HepG2 (cell line): ENCODE measurements around the gene ANKRD40. TPM values are rescaled to one million over a fixed set of nuclear protein-coding genes. Genes with fewer than 3 reads are reported as not detected.
A peak's percentile ranks its signal among the peaks of the same experiment; 100 is the strongest.

Experiments used
- ADNP ChIP-seq: sonication (generic); formaldehyde crosslinking; IDR thresholded peaks from 2 replicates; pipeline ENCODE4 v1.4.0; 2020; ENCODE audit warnings: missing genetic modification reagents
- CCAR2 ChIP-seq: fragments of 200-400 bp; formaldehyde crosslinking; optimal IDR thresholded peaks from 2 replicates; pipeline ENCODE3; 2018; ENCODE audit warnings: low read depth, mild to moderate bottlenecking, low read length, moderate library complexity
- FOXO1 ChIP-seq: sonication (generic); formaldehyde crosslinking; IDR thresholded peaks from 2 replicates; pipeline ENCODE4 v1.4.0; 2020; ENCODE audit warnings: missing genetic modification reagents
- HNRNPL ChIP-seq: fragments of 200-400 bp; formaldehyde crosslinking; IDR thresholded peaks from 2 replicates; pipeline ENCODE4 v1.6.1; 2017; ENCODE audit warnings: mild to moderate bottlenecking, low read depth, low read length
- IKZF5 ChIP-seq: IDR thresholded peaks from 2 replicates; pipeline ENCODE4 v1.6.1; 2018; ENCODE audit warnings: missing genetic modification reagents, mild to moderate bottlenecking, missing compliant biosample characterization
- KDM5B ChIP-seq: sonication (generic); formaldehyde crosslinking; IDR thresholded peaks from 2 replicates; pipeline ENCODE4 v1.4.0; 2020; ENCODE audit warnings: missing genetic modification reagents, mild to moderate bottlenecking, borderline replicate concordance
- KLF6 ChIP-seq: IDR thresholded peaks from 2 replicates; pipeline ENCODE4 v1.8.0; 2016; ENCODE audit warnings: missing biosample characterization, missing genetic modification reagents
- MED1 ChIP-seq: sonication (generic); formaldehyde crosslinking; IDR thresholded peaks from 2 replicates; pipeline ENCODE4 v1.4.0; 2020; ENCODE audit warnings: missing genetic modification reagents
- MTA3 ChIP-seq: sonication (generic); formaldehyde crosslinking; IDR thresholded peaks from 2 replicates; pipeline ENCODE4 v1.4.0; 2020; ENCODE audit warnings: missing genetic modification reagents
- NFATC3 ChIP-seq: sonication (generic); formaldehyde crosslinking; IDR thresholded peaks from 2 replicates; pipeline ENCODE4 v1.5.1; 2020; ENCODE audit warnings: mild to moderate bottlenecking, missing genetic modification reagents
- NR2F1 ChIP-seq, 2 experiments: fragments of 450-650 bp in 1 of 2; formaldehyde crosslinking in 1 of 2; IDR thresholded peaks; 2 replicates each; pipeline versions ENCODE4 v1.5.0 to v1.6.1; 2016 to 2020; ENCODE audit warnings: mild to moderate bottlenecking in 1 of 2, missing compliant biosample characterization in 1 of 2, missing genetic modification reagents in 1 of 2, moderate library complexity in 1 of 2
- RARG ChIP-seq: sonication (generic); formaldehyde crosslinking; IDR thresholded peaks from 2 replicates; pipeline ENCODE4 v1.4.0; 2020; ENCODE audit warnings: low read depth, mild to moderate bottlenecking, missing genetic modification reagents
- SOX13 ChIP-seq, 3 experiments: fragments of 450-650 bp in 1 of 3; sonication (generic) in 1 of 3; formaldehyde crosslinking in 1 of 3; IDR thresholded peaks in 2 of 3; conservative IDR thresholded peaks in 1 of 3; 2 replicates each; pipeline versions ENCODE4 v1.5.0 to v1.6.1; 2016 to 2020; ENCODE audit warnings: antibody characterized with exemption in 1 of 3, mild to moderate bottlenecking in 1 of 3, missing compliant biosample characterization in 1 of 3, missing genetic modification reagents in 1 of 3, moderate library complexity in 1 of 3
- ZC3H13 ChIP-seq: sonication (generic); formaldehyde crosslinking; IDR thresholded peaks from 2 replicates; pipeline ENCODE4 v1.8.1; 2023; ENCODE audit warnings: mild to moderate bottlenecking, missing genetic modification reagents, moderate library complexity
- polyA plus RNA-seq, 8 experiments: library from polyadenylated mRNA; depleted of rRNA in 3 of 8; stranded (reverse) in 7 of 8; unstranded in 1 of 8; fragments of >200 nt; fragmentation: Illumina TruSeq in 4 of 8; extraction: Trizol in 4 of 8; gene quantifications; 2 replicates each; pipeline versions ENCODE4 v1.2.1 to v1.2.3, GENCODE V29; 2011 to 2016; ENCODE audit warnings: low read depth in 4 of 8, missing spikeins in 1 of 8, mixed read lengths in 1 of 8; ENCODE audit not compliant: insufficient read depth in 1 of 8
- total RNA-seq, 5 experiments: library from RNA; depleted of rRNA; stranded (reverse); fragments of >200 nt; fragmentation: Illumina TruSeq; extraction: Trizol; gene quantifications; 2 replicates each; pipeline ENCODE4 v1.2.3, GENCODE V29; 2016; ENCODE audit warnings: low read depth in 1 of 5
- TF ChIP-seq, protein P1 (sequence below): sonication (generic); formaldehyde crosslinking; IDR thresholded peaks from 2 replicates; pipeline ENCODE4 v1.4.0; 2020; ENCODE audit warnings: missing genetic modification reagents
- TF ChIP-seq, protein P2 (sequence below), 2 experiments: sonication (generic) in 1 of 2; formaldehyde crosslinking in 1 of 2; IDR thresholded peaks; 2 replicates each; pipeline versions ENCODE4 v1.4.0 to v1.6.1; 2016 to 2020; ENCODE audit warnings: borderline replicate concordance in 1 of 2, low read depth in 1 of 2, mild to moderate bottlenecking in 1 of 2, missing genetic modification reagents in 1 of 2
- TF ChIP-seq, protein P3 (sequence below): sonication (generic); formaldehyde crosslinking; IDR thresholded peaks from 2 replicates; pipeline ENCODE4 v1.4.0; 2020; ENCODE audit warnings: mild to moderate bottlenecking, low read depth, missing genetic modification reagents

Gene ANKRD40
- total and polyA plus RNA-seq, 2 of the 13 experiments (the other 11 are each of a cell fraction or from before 2014, with no cell fraction given), result 35.0 to 46.4 TPM

DNA sequence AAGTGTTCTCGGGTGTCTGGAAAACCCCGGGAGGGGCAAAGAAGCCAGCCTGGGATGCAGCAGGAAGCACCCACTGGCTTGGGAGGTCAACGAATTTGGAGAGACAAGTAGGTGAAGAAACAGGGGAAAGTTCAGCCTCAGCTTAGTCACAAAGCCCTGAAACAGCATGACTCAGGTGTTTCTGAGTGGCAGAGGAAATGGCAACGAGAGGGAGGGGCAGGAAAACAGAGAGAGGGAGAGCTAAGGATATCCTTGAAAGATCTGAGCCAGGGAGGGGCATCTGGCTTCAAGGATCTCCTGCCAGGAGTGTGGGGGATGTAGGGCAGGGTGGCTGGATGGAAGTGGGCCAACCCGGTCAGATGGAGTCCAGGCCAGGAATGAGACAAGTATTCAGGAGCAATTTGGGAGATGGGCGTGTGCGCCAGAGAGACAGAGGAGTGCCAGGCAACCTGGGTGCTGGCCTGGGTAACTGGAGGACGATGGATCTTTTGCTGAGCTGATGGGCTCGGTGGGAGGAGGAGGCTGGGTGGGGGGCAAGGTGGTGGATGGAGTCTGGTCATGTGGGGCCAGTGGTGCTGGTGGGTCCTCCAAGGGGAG, 45.8 kb downstream of the ANKRD40 start (continued):
- TF ChIP-seq, protein P1, sequence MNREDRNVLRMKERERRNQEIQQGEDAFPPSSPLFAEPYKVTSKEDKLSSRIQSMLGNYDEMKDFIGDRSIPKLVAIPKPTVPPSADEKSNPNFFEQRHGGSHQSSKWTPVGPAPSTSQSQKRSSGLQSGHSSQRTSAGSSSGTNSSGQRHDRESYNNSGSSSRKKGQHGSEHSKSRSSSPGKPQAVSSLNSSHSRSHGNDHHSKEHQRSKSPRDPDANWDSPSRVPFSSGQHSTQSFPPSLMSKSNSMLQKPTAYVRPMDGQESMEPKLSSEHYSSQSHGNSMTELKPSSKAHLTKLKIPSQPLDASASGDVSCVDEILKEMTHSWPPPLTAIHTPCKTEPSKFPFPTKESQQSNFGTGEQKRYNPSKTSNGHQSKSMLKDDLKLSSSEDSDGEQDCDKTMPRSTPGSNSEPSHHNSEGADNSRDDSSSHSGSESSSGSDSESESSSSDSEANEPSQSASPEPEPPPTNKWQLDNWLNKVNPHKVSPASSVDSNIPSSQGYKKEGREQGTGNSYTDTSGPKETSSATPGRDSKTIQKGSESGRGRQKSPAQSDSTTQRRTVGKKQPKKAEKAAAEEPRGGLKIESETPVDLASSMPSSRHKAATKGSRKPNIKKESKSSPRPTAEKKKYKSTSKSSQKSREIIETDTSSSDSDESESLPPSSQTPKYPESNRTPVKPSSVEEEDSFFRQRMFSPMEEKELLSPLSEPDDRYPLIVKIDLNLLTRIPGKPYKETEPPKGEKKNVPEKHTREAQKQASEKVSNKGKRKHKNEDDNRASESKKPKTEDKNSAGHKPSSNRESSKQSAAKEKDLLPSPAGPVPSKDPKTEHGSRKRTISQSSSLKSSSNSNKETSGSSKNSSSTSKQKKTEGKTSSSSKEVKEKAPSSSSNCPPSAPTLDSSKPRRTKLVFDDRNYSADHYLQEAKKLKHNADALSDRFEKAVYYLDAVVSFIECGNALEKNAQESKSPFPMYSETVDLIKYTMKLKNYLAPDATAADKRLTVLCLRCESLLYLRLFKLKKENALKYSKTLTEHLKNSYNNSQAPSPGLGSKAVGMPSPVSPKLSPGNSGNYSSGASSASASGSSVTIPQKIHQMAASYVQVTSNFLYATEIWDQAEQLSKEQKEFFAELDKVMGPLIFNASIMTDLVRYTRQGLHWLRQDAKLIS (CRISPR knock-in tag), result peak; percentile 28; the same call in 1 of the 2 replicates
- no peak for TF ChIP-seq CCAR2
- TF ChIP-seq, protein P2, sequence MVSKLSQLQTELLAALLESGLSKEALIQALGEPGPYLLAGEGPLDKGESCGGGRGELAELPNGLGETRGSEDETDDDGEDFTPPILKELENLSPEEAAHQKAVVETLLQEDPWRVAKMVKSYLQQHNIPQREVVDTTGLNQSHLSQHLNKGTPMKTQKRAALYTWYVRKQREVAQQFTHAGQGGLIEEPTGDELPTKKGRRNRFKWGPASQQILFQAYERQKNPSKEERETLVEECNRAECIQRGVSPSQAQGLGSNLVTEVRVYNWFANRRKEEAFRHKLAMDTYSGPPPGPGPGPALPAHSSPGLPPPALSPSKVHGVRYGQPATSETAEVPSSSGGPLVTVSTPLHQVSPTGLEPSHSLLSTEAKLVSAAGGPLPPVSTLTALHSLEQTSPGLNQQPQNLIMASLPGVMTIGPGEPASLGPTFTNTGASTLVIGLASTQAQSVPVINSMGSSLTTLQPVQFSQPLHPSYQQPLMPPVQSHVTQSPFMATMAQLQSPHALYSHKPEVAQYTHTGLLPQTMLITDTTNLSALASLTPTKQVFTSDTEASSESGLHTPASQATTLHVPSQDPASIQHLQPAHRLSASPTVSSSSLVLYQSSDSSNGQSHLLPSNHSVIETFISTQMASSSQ (IDR thresholded peaks at IDR 0.05; ENCODE audit: low read depth), result 0 out of 2 replicates have a peak, but pooled peaks have one; percentile 13
- TF ChIP-seq, protein P2 (CRISPR knock-in tag; IDR thresholded peaks at IDR 0.05; ENCODE audit: borderline replicate concordance), result peak; percentile 39; the same call in 1 of the 2 replicates
- no peak; the same call in 1 of the 2 replicates for TF ChIP-seq NFATC3 (CRISPR knock-in tag)
- TF ChIP-seq RARG (CRISPR knock-in tag), result no peak
- no peak for TF ChIP-seq KLF6 (CRISPR knock-in tag)
- TF ChIP-seq NR2F1 (CRISPR knock-in tag; IDR thresholded peaks at IDR 0.05), result peak; percentile 37; a peak in 2 of 4 replicates
- TF ChIP-seq MTA3 (CRISPR knock-in tag), result no peak
- TF ChIP-seq ZC3H13, result no peak
- peak; percentile 91 for TF ChIP-seq MED1 (CRISPR knock-in tag)
- TF ChIP-seq HNRNPL, result 0 out of 2 replicates have a peak, but pooled peaks have one; percentile 34
- peak; percentile 76 for TF ChIP-seq FOXO1 (CRISPR knock-in tag)
- no peak for TF ChIP-seq ADNP
- TF ChIP-seq KDM5B (CRISPR knock-in tag), result peak; percentile 40; the same call in 1 of the 2 replicates
- no peak for TF ChIP-seq SOX13 (IDR thresholded peaks at IDR 0.05)
- peak in 1 of 2 experiments; percentile 72; a peak in 2 of 4 replicates for TF ChIP-seq SOX13 (CRISPR knock-in tag; conservative IDR thresholded peaks at IDR 0.05 in 1 of 2, IDR thresholded peaks at IDR 0.05 in 1 of 2)
- TF ChIP-seq, protein P3, sequence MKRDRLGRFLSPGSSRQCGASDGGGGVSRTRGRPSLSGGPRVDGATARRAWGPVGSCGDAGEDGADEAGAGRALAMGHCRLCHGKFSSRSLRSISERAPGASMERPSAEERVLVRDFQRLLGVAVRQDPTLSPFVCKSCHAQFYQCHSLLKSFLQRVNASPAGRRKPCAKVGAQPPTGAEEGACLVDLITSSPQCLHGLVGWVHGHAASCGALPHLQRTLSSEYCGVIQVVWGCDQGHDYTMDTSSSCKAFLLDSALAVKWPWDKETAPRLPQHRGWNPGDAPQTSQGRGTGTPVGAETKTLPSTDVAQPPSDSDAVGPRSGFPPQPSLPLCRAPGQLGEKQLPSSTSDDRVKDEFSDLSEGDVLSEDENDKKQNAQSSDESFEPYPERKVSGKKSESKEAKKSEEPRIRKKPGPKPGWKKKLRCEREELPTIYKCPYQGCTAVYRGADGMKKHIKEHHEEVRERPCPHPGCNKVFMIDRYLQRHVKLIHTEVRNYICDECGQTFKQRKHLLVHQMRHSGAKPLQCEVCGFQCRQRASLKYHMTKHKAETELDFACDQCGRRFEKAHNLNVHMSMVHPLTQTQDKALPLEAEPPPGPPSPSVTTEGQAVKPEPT (CRISPR knock-in tag), result no peak
- peak; percentile 74; the same call in 1 of the 2 replicates for TF ChIP-seq IKZF5 (CRISPR knock-in tag)
